GM23338 (cell line): ENCODE results near the gene BCDIN3D. TPM values are rescaled to one million over a fixed set of nuclear protein-coding genes. Genes with fewer than 3 reads are reported as not detected.

Experiments
- ATAC-seq: fragments of 200-7000 bp; cut with Tn5 transposase; 3 replicates; pipeline ENCODE4 v1.9.1; 2020
- DNase-seq: peaks from one replicate; pipeline ENCODE4 v3.0.0-alpha.2; 2015; ENCODE audit warnings: low spot score
- H2AFZ ChIP-seq: fragments of 200-600 bp; sonication (generic); 2 replicates; pipeline ENCODE4 v1.8.0; 2016; ENCODE audit warnings: antibody characterized with exemption, mild to moderate bottlenecking, moderate library complexity
- H3F3A ChIP-seq: fragments of 200-600 bp; sonication (generic); replicated peaks from 2 replicates; pipeline ENCODE4 v1.8.0; 2017; ENCODE audit warnings: antibody characterized with exemption, mixed run types, low read depth
- H3K27ac ChIP-seq: fragments of 200-600 bp; sonication (generic); 2 replicates; pipeline ENCODE4 v1.6.1; 2016; ENCODE audit warnings: low read depth
- H3K27me3 ChIP-seq: fragments of 200-600 bp; sonication (generic); 2 replicates; pipeline ENCODE4 v1.8.0; 2016; ENCODE audit warnings: mild to moderate bottlenecking, mixed run types, moderate library complexity; ENCODE audit not compliant: insufficient read depth
- H3K36me3 ChIP-seq: fragments of 200-600 bp; sonication (generic); 2 replicates; pipeline ENCODE4 v1.8.0; 2016; ENCODE audit warnings: mild to moderate bottlenecking; ENCODE audit not compliant: insufficient read depth
- H3K4me1 ChIP-seq: fragments of 200-600 bp; sonication (generic); 2 replicates; pipeline ENCODE4 v1.8.0; 2016; ENCODE audit warnings: mild to moderate bottlenecking, moderate library complexity; ENCODE audit not compliant: insufficient read depth
- H3K4me2 ChIP-seq: fragments of 200-600 bp; sonication (generic); 2 replicates; pipeline ENCODE4 v1.7.1; 2017; ENCODE audit warnings: mixed run types
- H3K4me3 ChIP-seq: fragments of 200-600 bp; sonication (generic); 2 replicates; pipeline ENCODE4 v1.6.1; 2016; ENCODE audit warnings: mixed run types
- H3K79me2 ChIP-seq: fragments of 200-600 bp; sonication (generic); replicated peaks from 2 replicates; pipeline ENCODE4 v1.8.0; 2017; ENCODE audit warnings: mild to moderate bottlenecking; ENCODE audit not compliant: insufficient read depth
- H3K9me2 ChIP-seq: fragments of 200-600 bp; sonication (generic); 2 replicates; pipeline ENCODE4 v1.8.0; 2017; ENCODE audit not compliant: insufficient read depth
- H4K20me1 ChIP-seq: fragments of 200-600 bp; sonication (generic); replicated peaks from 2 replicates; pipeline ENCODE4 v1.8.0; 2017; ENCODE audit warnings: mild to moderate bottlenecking; ENCODE audit not compliant: insufficient read depth
- H3K27ac Mint-ChIP-seq: 2 replicates; pipeline ENCODE4 v1.8.0; 2020; ENCODE audit warnings: inconsistent platforms, mild to moderate bottlenecking, moderate library complexity, mixed read lengths
- H3K27me3 Mint-ChIP-seq: 3 replicates; pipeline ENCODE4 v1.8.0; 2022; ENCODE audit warnings: low read depth, mild to moderate bottlenecking, moderate library complexity, mixed read lengths, inconsistent platforms; ENCODE audit not compliant: insufficient read depth, poor library complexity
- H3K36me3 Mint-ChIP-seq: 3 replicates; pipeline ENCODE4 v1.8.0; 2021; ENCODE audit warnings: low read depth, mild to moderate bottlenecking, inconsistent platforms, moderate library complexity, mixed read lengths
- H3K4me1 Mint-ChIP-seq: 3 replicates; pipeline ENCODE4 v1.8.0; 2020; ENCODE audit warnings: mild to moderate bottlenecking, inconsistent platforms, mixed read lengths
- H3K4me3 Mint-ChIP-seq: 3 replicates; pipeline ENCODE4 v1.8.0; 2021; ENCODE audit warnings: moderate library complexity, mild to moderate bottlenecking, inconsistent platforms, mixed read lengths
- H3K9me3 Mint-ChIP-seq: 3 replicates; pipeline ENCODE4 v1.8.0; 2020; ENCODE audit warnings: moderate library complexity, mild to moderate bottlenecking, inconsistent platforms, mixed read lengths
- CREB1 ChIP-seq: fragments of 250-450 bp; sonication (Bioruptor Pico); IDR thresholded peaks from 2 replicates; pipeline ENCODE4 v1.5.0; 2020; ENCODE audit warnings: low read depth, mild to moderate bottlenecking, moderate library complexity
- NANOG ChIP-seq: IDR thresholded peaks from 2 replicates; pipeline ENCODE4 v1.6.1; 2016; ENCODE audit warnings: antibody characterized with exemption, borderline replicate concordance
- STAT1 ChIP-seq: IDR thresholded peaks from one replicate; pipeline ENCODE4 v1.6.1; 2016; ENCODE audit warnings: antibody characterized with exemption; ENCODE audit not compliant: unreplicated experiment
- ZNF114 ChIP-seq: fragments of 250-450 bp; sonication (Bioruptor Pico); IDR thresholded peaks from 2 replicates; pipeline ENCODE4 v1.5.0; 2020; ENCODE audit warnings: mild to moderate bottlenecking, moderate library complexity
- polyA plus RNA-seq: library from polyadenylated mRNA; unstranded; fragments of >200 nt; fragmentation: Nextera tagmentation; extraction: Ambion mirVana; gene quantifications from 2 replicates; pipeline ENCODE4 v1.2.1, GENCODE V29; 2016
- total RNA-seq: library from RNA; depleted of rRNA; stranded (reverse); fragments of >200 nt; shearing (Covaris generic); gene quantifications from 2 replicates; pipeline ENCODE4 v1.2.3, GENCODE V29; 2014
- TF ChIP-seq, protein P1 (sequence below): IDR thresholded peaks from 2 replicates; pipeline ENCODE4 v1.6.1; 2016; ENCODE audit warnings: antibody characterized with exemption
- TF ChIP-seq, protein P2 (sequence below): fragments of 250-450 bp; sonication (Bioruptor Pico); IDR thresholded peaks from 2 replicates; pipeline ENCODE4 v1.5.0; 2020; ENCODE audit warnings: mild to moderate bottlenecking, moderate library complexity

The BCDIN3D gene
- total and polyA plus RNA-seq, 2 experiments from 2014 or later: 1.4 to 1.8 TPM

DNA sequence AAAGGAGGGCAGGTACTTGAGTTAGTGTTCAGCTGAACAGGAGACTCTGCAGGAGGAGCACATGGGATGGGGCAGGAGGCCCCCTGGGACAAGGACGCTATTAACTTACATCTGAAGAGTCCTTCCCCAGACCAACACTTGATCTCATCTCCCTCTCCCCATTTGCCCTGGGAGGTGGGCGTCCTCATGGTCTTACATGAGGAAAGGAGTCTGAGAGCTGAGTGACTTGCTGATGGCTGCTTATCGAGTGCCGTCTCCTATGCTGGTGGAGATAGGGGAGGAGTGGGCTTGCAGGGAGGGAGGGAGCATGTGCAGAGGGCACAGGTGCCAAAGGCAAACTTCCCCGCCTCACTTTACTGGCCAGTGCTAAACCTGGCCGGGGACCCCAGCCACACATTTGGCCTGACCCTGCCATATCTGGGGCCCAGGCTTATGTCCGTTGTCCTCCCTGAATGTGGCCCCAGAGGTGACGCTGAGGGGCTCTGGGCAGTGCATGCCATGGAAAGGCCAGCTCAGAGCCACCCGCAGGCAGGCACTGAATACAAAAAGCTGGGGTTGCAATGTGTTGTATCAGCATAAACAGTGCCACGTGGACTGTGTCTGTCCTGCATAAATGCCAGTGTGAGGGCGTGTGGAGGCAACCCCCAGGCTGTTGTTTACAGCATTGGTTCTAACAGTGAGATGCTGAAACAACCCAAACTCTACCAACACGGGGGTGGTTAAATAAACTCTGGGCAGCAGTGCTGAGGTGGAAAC, 31.4 kb upstream of the BCDIN3D start:
- Histone ChIP-seq H3F3A (peaks cover 21% of the 10 kb centered on the region), H3K4me1 (no peaks in the 10 kb centered on the region), H3K79me2 (no peaks in the 10 kb centered on the region), H3K36me3 (no peaks in the 10 kb centered on the region), H3K4me2 (no peak overlapping the region), H3K27ac (no peak overlapping the region), H3K27me3 (no peaks in the 10 kb centered on the region), H3K9me2 (no peaks in the 10 kb centered on the region), H3K4me3 (no peak overlapping the region), H4K20me1 (no peaks in the 10 kb centered on the region), H2AFZ (no peak overlapping the region)
- DNase-seq (no peak), ATAC-seq (no peak)
- peaks cover 4% of the 10 kb centered on the region; the same call in 1 of the 3 replicates for H3K36me3 Mint-ChIP-seq
- H3K27ac Mint-ChIP-seq: no peak overlapping the region
- no peaks in the 10 kb centered on the region for H3K4me1 Mint-ChIP-seq
- H3K4me3 Mint-ChIP-seq: no peak overlapping the region
- no peak for TF ChIP-seq ZNF114 (CRISPR knock-in tag)
- TF ChIP-seq, protein P1, sequence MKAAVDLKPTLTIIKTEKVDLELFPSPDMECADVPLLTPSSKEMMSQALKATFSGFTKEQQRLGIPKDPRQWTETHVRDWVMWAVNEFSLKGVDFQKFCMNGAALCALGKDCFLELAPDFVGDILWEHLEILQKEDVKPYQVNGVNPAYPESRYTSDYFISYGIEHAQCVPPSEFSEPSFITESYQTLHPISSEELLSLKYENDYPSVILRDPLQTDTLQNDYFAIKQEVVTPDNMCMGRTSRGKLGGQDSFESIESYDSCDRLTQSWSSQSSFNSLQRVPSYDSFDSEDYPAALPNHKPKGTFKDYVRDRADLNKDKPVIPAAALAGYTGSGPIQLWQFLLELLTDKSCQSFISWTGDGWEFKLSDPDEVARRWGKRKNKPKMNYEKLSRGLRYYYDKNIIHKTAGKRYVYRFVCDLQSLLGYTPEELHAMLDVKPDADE: no peak
- no peak for TF ChIP-seq CREB1
- no peak for TF ChIP-seq NANOG
- TF ChIP-seq, protein P2, sequence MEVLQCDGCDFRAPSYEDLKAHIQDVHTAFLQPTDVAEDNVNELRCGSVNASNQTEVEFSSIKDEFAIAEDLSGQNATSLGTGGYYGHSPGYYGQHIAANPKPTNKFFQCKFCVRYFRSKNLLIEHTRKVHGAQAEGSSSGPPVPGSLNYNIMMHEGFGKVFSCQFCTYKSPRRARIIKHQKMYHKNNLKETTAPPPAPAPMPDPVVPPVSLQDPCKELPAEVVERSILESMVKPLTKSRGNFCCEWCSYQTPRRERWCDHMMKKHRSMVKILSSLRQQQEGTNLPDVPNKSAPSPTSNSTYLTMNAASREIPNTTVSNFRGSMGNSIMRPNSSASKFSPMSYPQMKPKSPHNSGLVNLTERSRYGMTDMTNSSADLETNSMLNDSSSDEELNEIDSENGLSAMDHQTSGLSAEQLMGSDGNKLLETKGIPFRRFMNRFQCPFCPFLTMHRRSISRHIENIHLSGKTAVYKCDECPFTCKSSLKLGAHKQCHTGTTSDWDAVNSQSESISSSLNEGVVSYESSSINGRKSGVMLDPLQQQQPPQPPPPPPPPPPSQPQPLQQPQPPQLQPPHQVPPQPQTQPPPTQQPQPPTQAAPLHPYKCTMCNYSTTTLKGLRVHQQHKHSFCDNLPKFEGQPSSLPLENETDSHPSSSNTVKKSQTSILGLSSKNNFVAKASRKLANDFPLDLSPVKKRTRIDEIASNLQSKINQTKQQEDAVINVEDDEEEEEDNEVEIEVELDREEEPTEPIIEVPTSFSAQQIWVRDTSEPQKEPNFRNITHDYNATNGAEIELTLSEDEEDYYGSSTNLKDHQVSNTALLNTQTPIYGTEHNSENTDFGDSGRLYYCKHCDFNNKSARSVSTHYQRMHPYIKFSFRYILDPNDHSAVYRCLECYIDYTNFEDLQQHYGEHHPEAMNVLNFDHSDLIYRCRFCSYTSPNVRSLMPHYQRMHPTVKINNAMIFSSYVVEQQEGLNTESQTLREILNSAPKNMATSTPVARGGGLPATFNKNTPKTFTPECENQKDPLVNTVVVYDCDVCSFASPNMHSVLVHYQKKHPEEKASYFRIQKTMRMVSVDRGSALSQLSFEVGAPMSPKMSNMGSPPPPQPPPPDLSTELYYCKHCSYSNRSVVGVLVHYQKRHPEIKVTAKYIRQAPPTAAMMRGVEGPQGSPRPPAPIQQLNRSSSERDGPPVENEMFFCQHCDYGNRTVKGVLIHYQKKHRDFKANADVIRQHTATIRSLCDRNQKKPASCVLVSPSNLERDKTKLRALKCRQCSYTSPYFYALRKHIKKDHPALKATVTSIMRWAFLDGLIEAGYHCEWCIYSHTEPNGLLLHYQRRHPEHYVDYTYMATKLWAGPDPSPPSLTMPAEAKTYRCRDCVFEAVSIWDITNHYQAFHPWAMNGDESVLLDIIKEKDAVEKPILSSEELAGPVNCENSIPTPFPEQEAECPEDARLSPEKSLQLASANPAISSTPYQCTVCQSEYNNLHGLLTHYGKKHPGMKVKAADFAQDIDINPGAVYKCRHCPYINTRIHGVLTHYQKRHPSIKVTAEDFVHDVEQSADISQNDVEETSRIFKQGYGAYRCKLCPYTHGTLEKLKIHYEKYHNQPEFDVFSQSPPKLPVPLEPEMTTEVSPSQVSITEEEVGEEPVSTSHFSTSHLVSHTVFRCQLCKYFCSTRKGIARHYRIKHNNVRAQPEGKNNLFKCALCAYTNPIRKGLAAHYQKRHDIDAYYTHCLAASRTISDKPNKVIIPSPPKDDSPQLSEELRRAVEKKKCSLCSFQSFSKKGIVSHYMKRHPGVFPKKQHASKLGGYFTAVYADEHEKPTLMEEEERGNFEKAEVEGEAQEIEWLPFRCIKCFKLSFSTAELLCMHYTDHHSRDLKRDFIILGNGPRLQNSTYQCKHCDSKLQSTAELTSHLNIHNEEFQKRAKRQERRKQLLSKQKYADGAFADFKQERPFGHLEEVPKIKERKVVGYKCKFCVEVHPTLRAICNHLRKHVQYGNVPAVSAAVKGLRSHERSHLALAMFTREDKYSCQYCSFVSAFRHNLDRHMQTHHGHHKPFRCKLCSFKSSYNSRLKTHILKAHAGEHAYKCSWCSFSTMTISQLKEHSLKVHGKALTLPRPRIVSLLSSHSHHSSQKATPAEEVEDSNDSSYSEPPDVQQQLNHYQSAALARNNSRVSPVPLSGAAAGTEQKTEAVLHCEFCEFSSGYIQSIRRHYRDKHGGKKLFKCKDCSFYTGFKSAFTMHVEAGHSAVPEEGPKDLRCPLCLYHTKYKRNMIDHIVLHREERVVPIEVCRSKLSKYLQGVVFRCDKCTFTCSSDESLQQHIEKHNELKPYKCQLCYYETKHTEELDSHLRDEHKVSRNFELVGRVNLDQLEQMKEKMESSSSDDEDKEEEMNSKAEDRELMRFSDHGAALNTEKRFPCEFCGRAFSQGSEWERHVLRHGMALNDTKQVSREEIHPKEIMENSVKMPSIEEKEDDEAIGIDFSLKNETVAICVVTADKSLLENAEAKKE (CRISPR knock-in tag): no peak
- no peak for TF ChIP-seq STAT1
- peaks cover 17% of the 10 kb centered on the region for H3K9me3 Mint-ChIP-seq
- H3K27me3 Mint-ChIP-seq: peaks cover 11% of the 10 kb centered on the region
